K562 (cell line): Measurements from ENCODE around the gene LRRC74B. TPM values are rescaled to one million over a fixed set of nuclear protein-coding genes. Genes with fewer than 3 reads are reported as not detected.

ENCODE experiments used
- ARID4B ChIP-seq: sonication (generic); formaldehyde crosslinking; IDR thresholded peaks from 2 replicates; pipeline ENCODE4 v1.8.0; 2022; ENCODE audit warnings: mild to moderate bottlenecking, missing genetic modification reagents
- ATF3 ChIP-seq, 2 experiments: fragments of 450-650 bp in 1 of 2; sonication (generic) in 1 of 2; formaldehyde crosslinking in 1 of 2; IDR thresholded peaks in 1 of 2; conservative IDR thresholded peaks in 1 of 2; 2 replicates each; pipeline versions ENCODE4 v1.6.1 to v1.8.1; 2016 to 2023; ENCODE audit warnings: mild to moderate bottlenecking in 2 of 2, moderate library complexity in 2 of 2, inconsistent platforms in 1 of 2, missing genetic modification reagents in 1 of 2
- E2F6 ChIP-seq, 2 experiments: IDR thresholded peaks; 2 replicates each; pipeline ENCODE4 v1.6.1; 2011; ENCODE audit warnings: borderline replicate concordance in 1 of 2, control low read depth in 1 of 2, low read depth in 1 of 2, low read length in 1 of 2, mild to moderate bottlenecking in 1 of 2, mixed read lengths in 1 of 2, moderate library complexity in 1 of 2; ENCODE audit not compliant: insufficient read depth in 1 of 2, insufficient read length in 1 of 2, poor library complexity in 1 of 2, severe bottlenecking in 1 of 2; ENCODE audit errors: extremely low read depth in 1 of 2
- HDAC3 ChIP-seq: fragments of 450-650 bp; IDR thresholded peaks from 2 replicates; pipeline ENCODE4 v1.6.1; 2018; ENCODE audit warnings: borderline replicate concordance, mild to moderate bottlenecking, moderate library complexity; ENCODE audit not compliant: partially characterized antibody
- HEY1 ChIP-seq: fragments of 250-450 bp; sonication (Bioruptor Pico); IDR thresholded peaks from 2 replicates; pipeline ENCODE4 v1.5.0; 2020; ENCODE audit warnings: mild to moderate bottlenecking, moderate library complexity, borderline replicate concordance
- NR0B1 ChIP-seq: fragments of 450-650 bp; IDR thresholded peaks from one replicate; pipeline ENCODE4 v1.6.1; 2018; ENCODE audit warnings: mild to moderate bottlenecking, moderate library complexity; ENCODE audit not compliant: partially characterized antibody
- SMARCC2 ChIP-seq: fragments of 450-650 bp; IDR thresholded peaks from 2 replicates; pipeline ENCODE4 v1.6.1; 2017; ENCODE audit warnings: antibody characterized with exemption, moderate library complexity, mild to moderate bottlenecking, low read depth
- TBP ChIP-seq: optimal IDR thresholded peaks from 2 replicates; pipeline ENCODE3; 2011; ENCODE audit warnings: low read depth, low read length, improper control_type of control experiment
- TCF3 ChIP-seq: sonication (generic); formaldehyde crosslinking; IDR thresholded peaks from 2 replicates; pipeline ENCODE4 v1.4.0; 2020; ENCODE audit warnings: mild to moderate bottlenecking, missing genetic modification reagents
- ZBTB5 ChIP-seq: fragments of 450-650 bp; IDR thresholded peaks from 2 replicates; pipeline ENCODE4 v1.6.1; 2017; ENCODE audit warnings: antibody characterized with exemption
- ZNF561 ChIP-seq: fragments of 450-650 bp; formaldehyde crosslinking; conservative IDR thresholded peaks from 2 replicates; pipeline ENCODE4 v1.4.0; 2020; ENCODE audit warnings: mild to moderate bottlenecking, moderate library complexity
- ZNF586 ChIP-seq: fragments of 450-650 bp; formaldehyde crosslinking; conservative IDR thresholded peaks from 2 replicates; pipeline ENCODE4 v1.4.0; 2020; ENCODE audit warnings: mild to moderate bottlenecking, moderate library complexity
- ZNF639 ChIP-seq, 2 experiments: fragments of 200-800 bp in 1 of 2; sonication (Bioruptor generic) in 1 of 2; sonication (generic) in 1 of 2; formaldehyde crosslinking in 1 of 2; IDR thresholded peaks in 1 of 2; conservative IDR thresholded peaks in 1 of 2; 2 replicates each; pipeline versions ENCODE4 v1.5.0 to v1.6.1; 2016 to 2020; ENCODE audit warnings: missing compliant biosample characterization in 1 of 2, missing genetic modification characterization in 1 of 2, missing genetic modification reagents in 1 of 2
- polyA plus RNA-seq, 8 experiments: library from polyadenylated mRNA; depleted of rRNA in 4 of 8; stranded (reverse) in 5 of 8; unstranded in 3 of 8; fragments of >200 nt; fragmentation: Nextera tagmentation in 2 of 8; fragmentation: Illumina TruSeq in 1 of 8; extraction: Ambion mirVana in 2 of 8; extraction: Trizol in 1 of 8; gene quantifications; 2 replicates each; pipeline versions ENCODE4 v1.2.1 to v1.2.3, GENCODE V29; 2011 to 2014; ENCODE audit warnings: inconsistent platforms in 1 of 8, missing spikeins in 1 of 8
- total RNA-seq, 7 experiments: library from RNA; depleted of rRNA in 6 of 7; stranded (reverse); fragments of >200 nt in 6 of 7; fragmentation: Illumina TruSeq in 2 of 7; extraction: Trizol in 2 of 7; gene quantifications; 2 replicates each; pipeline versions ENCODE4 v1.2.1 to v1.2.3, GENCODE V29; 2011 to 2021; ENCODE audit warnings: low replicate concordance in 1 of 7

Gene LRRC74B
- total and polyA plus RNA-seq, 9 of the 15 experiments (the other 6 are each of a cell fraction or from before 2014, with no cell fraction given) = not detected

GRCh38 chr22:21102659-21103267 lies 57.0 kb downstream of the LRRC74B start (continued):
- peak in 1 of 2 experiments; percentile 68 for TF ChIP-seq E2F6 (IDR thresholded peaks at IDR 0.05; ENCODE audit: borderline replicate concordance in 1 of 2, extremely low read depth in 1 of 2, insufficient read depth in 1 of 2, insufficient read length in 1 of 2, low read depth in 1 of 2, low read length in 1 of 2, poor library complexity in 1 of 2, severe bottlenecking in 1 of 2)
- no peak for TF ChIP-seq NR0B1
- TF ChIP-seq ATF3 (IDR thresholded peaks at IDR 0.05) = no peak
- TF ChIP-seq ATF3 (CRISPR knock-in tag; conservative IDR thresholded peaks at IDR 0.05) = peak; percentile 100
- no peak for TF ChIP-seq ZNF561 (CRISPR knock-in tag)
- 0 out of 4 replicates have a peak, but pooled peaks of 1 of the 2 experiments have one; percentile 2 for TF ChIP-seq ZNF639 (CRISPR knock-in tag; conservative IDR thresholded peaks at IDR 0.05 in 1 of 2, IDR thresholded peaks at IDR 0.05 in 1 of 2)
- no peak for TF ChIP-seq TBP
- TF ChIP-seq ZNF586 (CRISPR knock-in tag) = no peak
- no peak for TF ChIP-seq HDAC3
- peak; percentile 49 for TF ChIP-seq ARID4B
- no peak for TF ChIP-seq SMARCC2
- peak; percentile 46; the same call in 1 of the 2 replicates for TF ChIP-seq TCF3 (CRISPR knock-in tag)
- no peak for TF ChIP-seq ZBTB5
- TF ChIP-seq HEY1 = no peak; the same call in 1 of the 2 replicates
